Prostate gland (tissue), 2 donors: Measurements from ENCODE around the gene FAM193A.

Experiments
- POLR2A ChIP-seq: fragments of 450-650 bp; IDR thresholded peaks from one replicate; pipeline ENCODE4 v1.6.1; 2016; ENCODE audit warnings: antibody characterized with exemption, mild to moderate bottlenecking
- POLR2AphosphoS5 ChIP-seq: sonication (generic); formaldehyde crosslinking; IDR thresholded peaks from one replicate; pipeline ENCODE4 v1.6.1; 2017; ENCODE audit warnings: antibody characterized with exemption
- TF ChIP-seq, protein P1 (sequence below), 4 experiments: fragments of 200-600 bp in 2 of 4; fragments of 450-650 bp in 2 of 4; sonication (generic) in 2 of 4; IDR thresholded peaks; 1 replicate in 3 of 4; 2 replicates in 1 of 4; pipeline ENCODE4 v1.5.1; 2016 to 2019; ENCODE audit warnings: antibody characterized with exemption in 4 of 4, mild to moderate bottlenecking in 2 of 4, moderate library complexity in 2 of 4

DNA sequence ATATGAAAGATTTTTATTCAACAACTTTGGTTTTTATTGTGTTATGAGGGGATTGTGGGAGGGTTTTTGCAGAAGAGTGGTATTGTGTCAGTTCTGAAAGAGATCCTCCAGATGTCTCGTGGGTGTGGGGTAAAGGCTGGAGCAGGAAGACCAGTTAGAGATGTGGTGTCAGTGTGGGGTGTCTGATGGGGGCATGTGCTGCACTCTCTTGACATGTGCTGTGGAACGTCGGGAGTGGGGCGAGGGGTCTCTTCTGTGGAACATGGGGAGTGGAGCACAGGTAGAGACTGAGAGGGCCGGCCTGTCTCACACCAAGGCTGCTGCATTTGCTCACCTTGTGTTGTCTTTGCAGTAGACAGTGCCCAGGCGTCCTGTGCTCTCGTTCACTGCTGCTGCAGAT lies 37.6 kb downstream of the FAM193A start:
- TF ChIP-seq POLR2AphosphoS5 (no peak), POLR2A (no peak)
- TF ChIP-seq, protein P1, sequence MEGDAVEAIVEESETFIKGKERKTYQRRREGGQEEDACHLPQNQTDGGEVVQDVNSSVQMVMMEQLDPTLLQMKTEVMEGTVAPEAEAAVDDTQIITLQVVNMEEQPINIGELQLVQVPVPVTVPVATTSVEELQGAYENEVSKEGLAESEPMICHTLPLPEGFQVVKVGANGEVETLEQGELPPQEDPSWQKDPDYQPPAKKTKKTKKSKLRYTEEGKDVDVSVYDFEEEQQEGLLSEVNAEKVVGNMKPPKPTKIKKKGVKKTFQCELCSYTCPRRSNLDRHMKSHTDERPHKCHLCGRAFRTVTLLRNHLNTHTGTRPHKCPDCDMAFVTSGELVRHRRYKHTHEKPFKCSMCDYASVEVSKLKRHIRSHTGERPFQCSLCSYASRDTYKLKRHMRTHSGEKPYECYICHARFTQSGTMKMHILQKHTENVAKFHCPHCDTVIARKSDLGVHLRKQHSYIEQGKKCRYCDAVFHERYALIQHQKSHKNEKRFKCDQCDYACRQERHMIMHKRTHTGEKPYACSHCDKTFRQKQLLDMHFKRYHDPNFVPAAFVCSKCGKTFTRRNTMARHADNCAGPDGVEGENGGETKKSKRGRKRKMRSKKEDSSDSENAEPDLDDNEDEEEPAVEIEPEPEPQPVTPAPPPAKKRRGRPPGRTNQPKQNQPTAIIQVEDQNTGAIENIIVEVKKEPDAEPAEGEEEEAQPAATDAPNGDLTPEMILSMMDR (IDR thresholded peaks at IDR 0.05), result no peak
